G401.6 (cell line): Measurements from ENCODE around the gene COX19.
"Not testable (repeated sequence)": the region's sequence is repeated elsewhere in the genome, so short reads cannot be mapped to it uniquely, and the experiment has no call there.

ENCODE experiments used
- FAIRE-seq: peaks from 2 replicates; lab custom pipeline; 2012; peaks lifted over from hg19 to GRCh38; lab: Jason Lieb, UNC

The COX19 gene

DNA sequence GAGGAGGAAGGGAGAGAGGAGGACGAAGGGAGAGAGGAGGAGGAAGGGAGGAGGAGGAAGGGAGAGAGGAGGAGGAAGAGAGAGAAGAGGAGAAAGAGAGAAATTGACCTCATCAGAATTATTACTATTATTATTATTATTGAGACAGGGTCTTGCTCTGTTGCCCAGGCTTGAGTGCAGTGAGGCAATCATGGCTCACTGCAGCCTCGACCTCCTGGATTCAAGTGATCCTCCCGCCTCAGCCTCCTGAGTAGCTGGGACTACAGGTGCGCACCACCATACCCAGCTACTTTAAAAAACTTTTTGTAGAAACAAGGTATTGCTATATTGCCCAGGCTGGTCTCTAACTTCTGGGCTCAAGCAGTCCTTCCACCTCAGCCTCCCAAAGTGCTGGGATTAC is 31.6 kb downstream of the COX19 start:
- FAIRE-seq = not testable (repeated sequence)

DNA sequence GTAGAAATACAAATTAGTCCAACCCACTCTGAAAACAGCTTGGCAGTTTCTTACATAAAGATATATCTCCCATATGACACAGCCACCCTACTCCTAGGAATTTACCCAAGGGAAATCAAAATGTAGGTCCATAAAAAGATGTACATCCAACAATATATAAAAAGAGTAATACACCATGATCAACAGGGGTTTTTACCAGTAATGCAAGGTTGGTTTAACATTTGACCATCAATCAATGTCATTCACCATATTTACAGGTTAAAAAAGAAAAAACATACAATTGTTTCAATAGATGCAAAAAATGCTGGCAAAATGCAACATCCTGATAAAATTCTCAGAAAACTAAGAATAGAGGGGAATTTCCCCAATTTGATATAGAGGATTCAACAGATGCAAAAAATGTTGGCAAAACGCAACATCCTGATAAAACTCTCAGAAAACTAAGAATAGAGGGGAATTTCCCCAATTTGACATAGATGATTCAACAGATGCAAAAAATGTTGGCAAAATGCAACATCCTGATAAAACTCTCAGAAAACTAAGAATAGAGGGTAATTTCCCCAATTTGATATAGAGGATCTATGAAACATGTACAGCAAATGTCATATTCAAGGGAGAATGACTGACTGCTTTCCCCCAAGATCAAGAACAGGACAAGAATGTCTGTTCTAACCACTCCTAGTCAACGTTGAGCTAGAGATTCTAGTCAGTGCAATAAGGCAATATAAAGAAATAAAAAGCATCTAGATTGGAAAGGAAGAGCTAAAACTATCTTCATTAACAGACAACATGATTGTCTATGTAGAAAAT is 34.5 kb downstream of the COX19 start:
- no peak for FAIRE-seq

DNA sequence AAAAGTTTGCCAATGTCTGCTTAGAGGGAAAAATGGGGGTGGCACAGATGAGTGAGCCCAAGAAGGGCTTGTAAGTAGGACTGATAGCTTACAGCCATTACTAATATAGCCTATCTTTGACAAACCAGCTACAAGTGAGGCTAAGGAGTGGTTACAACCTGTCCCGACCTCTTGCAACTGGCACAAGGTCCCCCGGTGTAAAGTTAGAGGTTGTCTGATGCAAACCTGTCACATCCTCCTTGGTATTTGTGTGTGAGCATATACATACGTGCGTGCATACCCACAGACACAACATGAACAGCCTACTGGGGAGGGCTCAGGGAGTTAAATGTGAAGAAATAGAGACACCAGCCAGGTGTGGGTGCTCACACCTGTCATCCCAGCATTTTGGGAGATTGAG is 35.5 kb downstream of the COX19 start:
- FAIRE-seq = no peak

DNA sequence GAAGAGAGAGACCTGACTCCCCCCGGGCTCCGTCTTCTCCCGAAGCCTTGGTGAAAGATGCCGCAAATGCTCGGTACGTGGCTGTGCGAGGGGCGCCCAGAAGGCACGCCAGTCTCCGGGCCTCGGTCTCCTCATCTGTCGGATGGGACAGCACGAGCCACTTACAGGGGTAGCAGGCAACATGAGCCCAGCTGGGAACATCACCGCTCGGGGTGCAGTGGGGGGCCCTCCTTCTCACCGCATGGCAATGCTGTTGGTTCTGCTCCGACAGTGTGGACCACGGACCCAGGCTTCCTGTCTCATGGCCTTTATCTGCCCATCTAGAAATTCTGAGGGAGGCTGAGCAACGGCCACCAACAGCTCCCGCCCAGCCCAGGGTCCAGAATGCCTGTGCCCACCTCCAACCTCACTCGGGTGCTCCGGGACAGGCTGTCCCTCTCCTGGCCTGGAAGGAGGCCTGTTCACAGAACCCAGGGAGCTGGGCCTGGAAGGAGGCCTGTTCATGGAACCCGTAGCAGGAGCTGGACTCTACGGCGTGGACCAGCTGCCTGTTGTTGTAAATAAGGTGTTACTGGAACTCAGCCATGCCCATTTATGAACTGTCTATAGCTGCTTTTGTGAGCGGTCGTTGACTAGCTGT is 36.7 kb downstream of the COX19 start:
- no peak for FAIRE-seq

DNA sequence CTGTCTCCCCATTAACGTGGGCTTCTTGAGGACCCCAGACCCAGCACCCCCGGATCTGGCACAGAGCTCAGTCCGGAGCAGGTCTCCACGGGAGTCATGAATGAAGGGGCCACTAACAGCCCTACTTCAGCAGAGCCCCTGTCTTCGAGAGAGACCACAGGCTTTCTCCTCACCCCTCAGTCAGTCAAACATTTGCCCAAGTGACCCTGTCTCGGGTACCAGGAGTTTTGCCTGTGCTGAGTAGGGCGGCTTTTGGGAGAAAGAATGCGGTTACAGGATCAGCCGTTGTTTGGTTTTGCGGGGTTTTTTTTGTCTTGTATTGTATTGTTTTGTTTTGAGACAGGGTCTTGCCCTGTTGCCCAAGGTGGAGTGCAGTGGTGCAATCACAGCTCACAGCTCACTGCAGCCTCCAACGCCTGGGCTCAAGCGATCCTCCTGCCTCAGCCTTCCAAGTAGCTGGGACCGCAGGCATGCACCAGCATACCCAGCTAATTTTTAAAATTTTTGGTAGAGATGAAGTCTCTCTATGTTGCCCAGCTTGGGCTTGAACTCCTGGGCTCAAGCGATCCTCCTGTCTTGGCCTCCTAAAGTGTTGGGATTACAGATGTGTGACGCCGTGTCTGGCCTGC is 37.4 kb downstream of the COX19 start:
- FAIRE-seq = no peak

DNA sequence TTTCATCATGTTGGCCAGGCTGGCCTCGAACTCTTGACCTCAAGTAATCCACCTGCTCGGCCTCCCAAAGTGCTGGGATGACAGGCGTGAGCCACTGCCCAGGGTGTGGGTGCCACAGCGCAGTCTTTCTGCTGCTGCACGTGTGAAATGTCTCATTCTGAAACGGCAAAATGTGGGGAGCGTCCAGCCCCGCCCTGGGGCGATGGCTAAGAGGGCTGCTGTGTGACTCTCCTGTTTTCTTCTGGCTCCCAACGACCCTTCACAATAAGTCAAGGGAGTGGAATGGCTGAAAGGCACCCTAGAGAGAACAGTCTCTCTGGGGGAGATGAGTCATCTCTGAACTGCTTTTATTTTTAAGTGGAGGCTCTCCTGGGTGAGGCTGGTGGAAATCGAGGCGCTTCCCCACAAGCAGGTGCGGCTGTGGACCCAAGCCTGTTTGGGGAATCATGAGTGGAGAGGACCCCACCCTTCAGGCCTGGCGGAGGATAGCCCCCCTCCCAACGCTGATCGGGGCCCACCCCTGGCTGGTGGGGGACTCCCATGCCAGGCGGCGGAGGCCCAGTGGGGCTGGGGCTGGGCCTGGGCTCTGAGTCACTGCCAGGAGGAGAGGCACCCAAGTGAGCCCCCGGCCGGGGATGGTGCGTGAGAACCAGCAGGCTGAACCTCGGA is 38.8 kb downstream of the COX19 start:
- FAIRE-seq = no peak

DNA sequence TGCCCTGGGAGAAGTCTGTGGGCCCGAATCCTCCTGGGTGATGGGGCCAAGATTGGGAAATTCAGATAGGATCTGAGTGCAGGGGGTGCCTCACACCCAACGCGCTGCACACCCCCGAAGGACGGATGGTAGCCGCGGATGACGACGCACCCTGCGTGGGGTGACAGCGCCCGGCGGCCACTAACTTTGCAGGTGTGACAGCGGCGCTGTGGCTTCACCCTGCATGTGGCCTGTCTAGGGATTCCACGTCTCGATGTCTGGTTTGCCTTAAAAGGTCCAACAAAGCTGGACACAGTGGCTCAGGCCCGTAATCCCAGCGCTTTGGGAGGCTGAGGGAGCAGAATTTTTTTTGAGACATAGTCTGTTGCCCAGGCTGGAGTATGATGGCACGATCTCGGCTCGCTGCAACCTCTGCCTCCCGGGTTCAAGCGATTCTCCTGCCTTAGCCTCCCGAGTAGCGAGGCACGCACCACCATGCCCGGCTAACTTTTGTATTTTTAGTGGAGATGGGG is 39.4 kb downstream of the COX19 start:
- FAIRE-seq = no peak

DNA sequence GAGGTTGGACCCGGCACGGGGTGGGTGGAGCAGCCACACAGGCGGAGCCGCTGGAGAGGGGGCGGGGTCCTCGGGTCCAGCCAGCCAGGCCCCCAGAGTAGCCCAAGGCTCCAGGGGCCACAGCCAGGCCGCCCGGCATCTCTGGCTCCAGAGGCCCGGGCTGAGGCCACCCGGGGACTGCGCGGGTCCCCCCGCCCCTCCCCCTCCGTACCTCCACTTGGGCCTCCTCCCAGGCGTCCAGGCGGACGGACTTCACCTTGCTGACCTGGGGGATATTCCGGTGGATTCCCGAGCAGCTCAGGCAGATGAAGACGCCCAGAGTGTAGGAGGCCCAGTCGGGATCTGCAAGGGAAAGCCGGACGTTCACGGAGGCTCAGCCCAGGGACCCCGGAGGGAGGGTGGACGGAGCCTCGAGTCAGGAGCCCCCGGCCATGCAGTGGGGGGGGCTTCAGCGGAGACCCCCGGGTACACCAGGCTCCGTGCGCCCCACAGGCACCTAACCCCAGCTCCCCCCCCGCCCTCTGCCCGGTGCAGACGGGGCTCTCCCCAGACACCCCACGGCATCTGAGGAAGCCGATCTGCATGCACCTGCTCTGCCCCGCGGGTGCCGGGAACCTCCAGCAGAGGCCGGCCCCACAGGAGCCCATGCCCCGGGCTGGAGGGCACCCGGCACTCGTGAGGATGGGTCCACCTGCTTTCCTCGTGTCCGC is 40.0 kb downstream of the COX19 start:
- no peak for FAIRE-seq

DNA sequence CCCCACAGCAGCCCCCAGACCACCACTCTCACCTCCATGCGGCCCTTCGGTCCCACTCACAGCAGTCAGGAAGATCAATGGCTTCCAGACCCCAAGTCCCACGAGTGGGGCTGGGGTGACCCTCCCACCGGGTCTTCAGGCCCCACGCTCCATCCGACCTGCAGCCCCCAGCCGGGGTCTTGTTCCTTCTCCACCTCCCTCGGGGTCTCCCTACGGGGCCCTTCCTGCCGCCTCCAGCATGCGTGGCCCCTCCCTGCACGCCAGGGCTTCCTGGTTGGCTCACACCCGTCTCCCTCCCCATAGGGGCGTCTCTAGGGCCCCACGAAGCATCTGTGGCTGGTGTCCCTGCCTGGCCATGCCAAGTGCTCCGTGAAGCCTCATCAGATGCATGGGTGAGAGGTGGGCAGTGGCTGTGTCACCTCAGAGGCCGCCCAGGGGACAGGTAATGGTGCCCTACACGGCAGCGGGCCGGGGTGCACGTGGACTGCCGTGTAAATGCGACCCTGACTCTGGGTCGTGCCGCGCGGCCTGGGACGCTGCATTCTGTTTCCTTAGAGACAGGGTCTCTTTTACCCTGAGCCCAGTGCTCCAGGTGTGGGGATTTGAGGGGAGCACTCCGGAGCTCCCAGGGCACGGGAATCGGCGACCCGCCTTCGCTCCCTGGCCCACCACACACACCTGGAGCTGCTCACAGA is 40.7 kb downstream of the COX19 start:
- FAIRE-seq = no peak

DNA sequence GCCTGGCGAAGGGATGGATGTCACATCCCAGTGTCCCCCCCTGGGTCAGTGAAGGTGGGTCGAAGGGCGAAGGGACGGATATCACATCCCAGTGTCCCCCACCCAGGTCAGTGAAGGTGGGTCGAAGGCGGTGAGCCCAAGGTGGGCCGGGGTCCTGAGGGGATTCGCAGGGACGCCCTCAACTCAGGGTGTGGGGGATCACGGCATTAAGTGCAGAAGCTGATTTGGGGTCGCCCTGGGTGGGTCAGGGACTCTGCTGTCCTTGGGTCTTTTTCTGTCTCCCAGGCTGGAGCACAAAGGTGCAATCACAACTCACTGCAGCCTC is 42.7 kb downstream of the COX19 start:
- FAIRE-seq = no peak

DNA sequence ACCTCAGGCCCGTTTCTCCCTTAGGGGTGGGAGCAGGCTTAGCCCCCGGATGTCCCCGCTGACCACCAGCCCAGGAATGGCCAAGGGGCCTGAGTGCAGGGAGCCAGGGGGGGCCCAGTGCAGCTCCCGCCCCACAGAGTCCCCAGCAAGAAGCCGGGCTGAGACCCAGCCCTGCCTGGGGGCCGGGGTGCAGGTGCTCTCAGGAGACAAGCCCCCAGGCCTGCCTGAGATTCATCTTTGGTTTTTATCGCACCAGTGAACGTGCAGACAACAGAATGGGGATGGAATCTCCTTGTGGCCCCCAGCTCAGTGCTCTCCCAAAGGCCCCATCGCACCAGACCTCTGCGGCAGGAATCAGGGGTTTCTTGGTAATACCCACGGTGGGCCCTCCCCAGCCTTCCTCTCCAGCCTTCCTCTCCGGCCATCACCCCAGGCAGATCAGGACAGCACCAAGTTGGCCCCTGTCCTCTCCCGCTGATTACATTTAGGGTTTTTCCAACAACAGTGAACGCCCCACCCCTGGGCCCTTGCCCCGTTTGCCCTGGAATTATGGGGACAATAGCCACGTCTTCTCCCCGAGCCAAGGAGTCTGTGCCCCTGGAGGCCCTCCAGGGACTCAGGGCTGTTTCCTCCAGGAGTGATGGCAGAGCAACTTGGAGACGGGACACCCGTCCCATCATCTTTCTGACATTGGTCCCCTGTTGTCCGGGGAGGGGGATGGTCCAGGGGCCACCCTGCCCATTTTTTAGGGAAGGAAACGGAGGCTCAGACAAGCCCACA is 43.3 kb downstream of the COX19 start:
- no peak for FAIRE-seq

DNA sequence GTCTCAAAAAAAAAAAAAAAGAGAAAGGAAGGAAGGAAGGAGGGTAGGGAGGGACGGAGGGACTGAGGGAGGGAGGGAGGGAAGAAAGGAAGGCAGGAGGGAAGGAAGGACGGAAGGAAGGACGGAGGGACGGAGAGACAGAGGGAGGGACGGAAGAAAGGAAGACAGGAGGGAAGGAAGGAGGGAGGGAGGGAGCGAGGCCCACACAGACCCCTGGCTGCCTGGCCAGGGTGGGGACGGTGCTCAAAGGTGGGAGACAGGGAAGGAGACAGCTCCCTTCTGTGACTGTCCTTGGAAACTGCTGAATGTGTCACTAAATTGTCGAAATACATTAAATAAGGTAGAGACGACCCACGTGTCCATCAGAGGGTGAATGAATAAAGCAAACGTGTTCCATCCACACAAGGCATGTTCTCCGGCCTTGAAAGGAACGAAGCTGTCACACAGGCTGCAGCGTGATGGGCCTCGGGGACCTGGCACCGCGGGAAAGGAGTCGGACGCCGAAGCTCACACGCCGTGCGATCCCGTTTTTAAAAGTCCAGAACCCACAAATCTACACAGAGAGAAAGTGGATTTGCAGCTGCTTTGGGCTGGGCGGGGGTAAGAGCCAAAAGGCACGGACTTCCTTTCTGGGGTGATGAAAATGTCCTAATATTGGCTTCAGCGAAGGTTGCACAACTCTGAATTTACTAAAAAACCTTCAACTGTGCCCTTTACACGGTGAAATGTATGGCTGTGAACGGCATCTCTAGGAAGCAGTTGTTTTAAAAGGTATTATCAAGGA is 44.2 kb downstream of the COX19 start:
- no peak for FAIRE-seq

DNA sequence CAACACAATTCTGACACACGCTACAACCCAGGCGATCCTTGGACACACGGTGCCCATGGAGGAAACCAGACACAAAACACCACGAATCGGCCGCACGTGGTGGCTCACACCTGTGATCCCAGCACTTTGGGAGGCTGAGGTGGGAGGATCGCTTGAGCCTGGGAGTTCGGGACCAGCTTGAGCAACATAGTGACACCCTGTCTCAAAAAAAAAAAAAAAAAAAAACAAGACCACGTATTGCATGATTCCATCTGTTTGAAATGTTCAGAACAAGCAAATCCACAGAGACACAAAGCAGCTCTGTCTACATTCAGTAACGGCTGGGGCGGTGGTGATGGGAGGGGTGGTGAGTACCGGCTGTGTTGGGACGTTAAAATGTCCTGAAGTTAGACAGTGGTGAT is 46.0 kb downstream of the COX19 start:
- FAIRE-seq = no peak

DNA sequence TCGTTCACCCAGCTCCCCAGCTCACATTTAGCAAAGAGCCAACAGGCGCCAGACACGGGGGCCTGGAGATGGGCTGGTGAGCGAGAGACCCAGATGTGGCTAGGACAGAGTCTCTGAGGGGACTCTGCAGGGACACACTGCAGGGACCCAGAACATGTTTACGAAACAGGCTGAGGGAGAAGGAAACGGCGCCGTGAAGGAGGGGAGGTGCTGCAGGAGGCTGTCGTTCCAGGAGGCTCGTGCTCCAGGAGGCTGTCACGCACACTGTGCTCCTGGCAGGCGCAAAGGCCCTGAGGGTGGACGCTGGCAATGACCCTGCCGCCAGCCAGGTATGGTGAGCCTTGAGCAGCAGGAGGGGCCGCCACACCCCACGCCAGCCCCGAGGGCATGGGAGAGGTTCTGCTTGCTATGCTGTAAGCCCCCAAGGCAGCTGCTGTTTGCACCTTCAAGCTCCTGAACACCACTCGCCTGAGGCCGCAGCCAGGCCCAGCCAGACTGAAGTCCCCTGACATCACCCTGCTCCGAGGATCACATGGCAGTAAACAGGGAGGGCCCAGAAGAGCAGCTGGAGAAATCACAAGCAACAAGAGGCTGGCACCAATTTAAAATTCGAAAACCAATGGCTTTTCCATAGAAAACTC is 48.2 kb downstream of the COX19 start:
- FAIRE-seq = no peak

DNA sequence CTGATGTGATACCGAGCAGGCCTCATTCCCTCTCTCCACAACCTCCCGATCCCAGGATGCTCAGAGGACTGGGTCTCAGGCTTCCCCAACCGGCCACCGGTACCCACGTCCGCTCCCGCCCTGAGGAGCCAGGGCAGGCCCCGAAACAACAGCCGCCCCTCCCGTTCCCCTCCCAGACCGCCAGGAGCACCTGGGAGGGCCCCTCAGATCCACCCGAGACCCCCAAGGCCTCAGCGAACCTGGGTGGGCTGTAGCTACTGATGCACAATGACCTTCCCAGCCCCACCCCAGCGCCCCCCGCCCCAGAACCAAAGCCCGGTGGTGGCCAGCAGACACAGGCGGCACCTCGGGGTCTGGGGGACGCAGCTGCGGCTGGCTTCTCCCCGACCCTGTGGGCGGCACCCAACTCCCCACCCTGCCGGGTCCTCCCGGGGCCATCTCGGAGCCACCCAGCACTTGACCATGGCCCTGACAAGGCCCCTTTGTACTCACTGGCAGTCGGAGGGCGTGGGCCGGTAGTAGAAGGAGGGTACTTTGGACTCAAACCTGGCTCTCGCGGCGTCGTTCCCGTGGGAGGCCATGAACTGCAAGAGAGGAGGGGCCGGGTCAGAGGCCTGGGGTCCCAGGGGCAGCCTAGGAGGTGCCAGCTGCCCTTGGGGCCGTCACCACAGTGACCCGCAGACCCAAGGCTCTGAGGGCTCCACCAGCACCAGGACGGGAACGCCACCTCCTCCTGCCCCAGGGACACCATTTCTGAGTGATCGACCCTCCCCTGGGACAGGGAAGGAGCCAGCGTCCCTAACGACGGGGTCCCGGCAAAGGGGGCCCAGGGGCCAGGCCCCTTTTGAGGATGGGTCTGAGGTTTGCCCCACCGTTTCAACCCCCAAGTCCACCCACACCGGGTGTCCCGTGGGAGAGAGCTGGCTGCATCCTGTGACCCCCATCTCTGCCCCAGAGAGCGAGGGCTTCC is 49.0 kb downstream of the COX19 start:
- no peak for FAIRE-seq

DNA sequence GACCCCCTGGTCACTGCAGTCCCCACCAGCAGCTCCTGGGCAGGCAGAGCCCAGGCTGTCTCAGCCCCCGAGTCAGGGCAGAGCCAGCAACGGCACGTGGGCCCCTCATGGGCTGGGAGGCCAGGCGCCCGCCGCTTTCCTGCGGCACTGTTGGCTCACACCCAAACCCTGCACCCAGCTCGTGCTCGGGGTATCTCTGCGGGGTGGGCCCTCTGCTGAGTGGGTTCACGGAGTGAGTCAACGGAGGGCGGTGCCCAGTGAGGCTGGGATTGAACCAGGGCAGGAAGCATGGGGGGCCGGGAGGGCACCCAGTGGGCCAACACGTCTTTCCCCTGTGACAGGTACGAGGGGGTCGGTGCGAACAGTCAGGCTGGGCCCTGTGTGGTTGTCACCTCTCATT is 49.7 kb downstream of the COX19 start:
- no peak for FAIRE-seq

DNA sequence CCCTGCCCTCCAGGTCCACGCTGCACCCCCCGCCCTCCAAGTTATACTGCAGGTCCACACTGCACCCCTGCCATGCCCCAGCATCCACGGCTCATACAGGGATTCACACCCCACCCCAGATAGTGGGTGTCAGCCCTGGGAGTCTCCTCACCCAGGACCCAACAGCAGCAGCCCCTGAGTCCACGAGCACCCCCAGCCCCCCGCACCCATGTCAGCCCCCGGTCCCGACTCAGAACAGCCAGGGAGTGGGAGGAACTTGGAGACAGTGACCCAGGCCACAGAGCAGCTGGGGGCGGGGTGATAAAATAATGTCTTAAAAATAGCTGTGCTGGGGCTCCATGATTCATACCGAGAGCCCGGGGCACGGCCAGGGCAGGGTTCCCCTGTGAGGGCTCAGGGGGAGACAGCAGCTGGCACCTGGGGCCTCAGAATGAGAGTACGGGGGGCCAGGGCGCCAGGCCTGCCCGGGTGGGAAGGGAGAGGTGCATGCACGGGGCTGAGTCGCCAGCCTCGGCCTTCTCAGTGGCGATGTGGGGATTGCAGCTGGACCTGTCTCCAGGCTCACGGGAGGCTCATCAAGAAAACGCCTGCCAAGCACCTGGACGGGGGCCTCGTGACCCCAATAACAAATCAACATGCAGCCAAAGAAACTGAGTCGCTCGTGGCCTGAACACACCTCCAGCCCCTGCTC is 50.7 kb downstream of the COX19 start:
- FAIRE-seq = no peak

DNA sequence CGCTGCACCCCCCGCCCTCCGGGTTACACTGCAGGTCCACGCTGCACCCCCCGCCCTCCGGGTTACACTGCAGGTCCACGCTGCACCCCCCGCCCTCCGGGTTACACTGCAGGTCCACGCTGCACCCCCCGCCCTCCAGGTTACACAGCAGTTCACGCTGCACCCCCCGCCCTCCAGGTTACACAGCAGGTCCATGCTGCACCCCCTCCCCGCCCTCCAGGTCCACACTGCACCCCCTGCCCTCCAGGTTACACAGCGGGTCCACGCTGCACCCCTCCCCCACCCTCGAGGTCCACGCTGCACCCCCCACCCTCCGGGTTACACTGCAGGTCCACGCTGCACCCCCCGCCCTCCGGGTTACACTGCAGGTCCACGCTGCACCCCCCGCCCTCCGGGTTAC is 51.3 kb downstream of the COX19 start:
- not testable (repeated sequence) for FAIRE-seq
